ENCODE measurements around the gene CHIA.
"Not testable (repeated sequence)": the region's sequence is repeated elsewhere in the genome, so short reads cannot be mapped to it uniquely, and the experiment has no call there.

CHIA gene

GRCh38 chr1:111286912-111287311 is 3.7 kb upstream of the CHIA start:
- no peak for DNase-seq

- no peak for DNase-seq
Observed at GRCh38 chr1:111289371-111289770, 1.3 kb upstream of the CHIA start.

GRCh38 chr1:111290104-111290503 is 547 bp upstream of the CHIA start:
- no peak for DNase-seq

GRCh38 chr1:111294390-111294789 is 3.7 kb downstream of the CHIA start:
- no peak for DNase-seq

GRCh38 chr1:111302374-111302773 is 11.7 kb downstream of the CHIA start:
- no peak for DNase-seq

- DNase-seq = no peak
Observed at GRCh38 chr1:111309690-111310089, 19.0 kb downstream of the CHIA start.

GRCh38 chr1:111318523-111318922 is 27.9 kb downstream of the CHIA start:
- no peak for DNase-seq

- no peak for DNase-seq
Observed at GRCh38 chr1:111320066-111320879, 29.6 kb downstream of the CHIA start.

- no peak for DNase-seq
Observed at GRCh38 chr1:111323231-111323630, 32.6 kb downstream of the CHIA start.

- no peak for DNase-seq
Observed at GRCh38 chr1:111332190-111332589, 41.5 kb downstream of the CHIA start.

GRCh38 chr1:111334169-111334568 is 43.5 kb downstream of the CHIA start:
- peak; percentile 60 to 74 (median 68) for DNase-seq

GRCh38 chr1:111335214-111335877 is 44.7 kb downstream of the CHIA start:
- not testable (repeated sequence) for DNase-seq

- not testable (repeated sequence) for DNase-seq
Observed at GRCh38 chr1:111338849-111339248, 48.2 kb downstream of the CHIA start.

GRCh38 chr1:111346089-111346885 is 55.6 kb downstream of the CHIA start:
- DNase-seq = peak; percentile 74 to 83 (median 83)

- no peak for DNase-seq
Observed at GRCh38 chr1:111347026-111347425, 56.4 kb downstream of the CHIA start.

- no peak for DNase-seq
Observed at GRCh38 chr1:111351700-111352099, 61.0 kb downstream of the CHIA start.

GRCh38 chr1:111354584-111354983 is 63.9 kb downstream of the CHIA start:
- no peak for DNase-seq

- no peak for DNase-seq
Observed at GRCh38 chr1:111358964-111359363, 68.3 kb downstream of the CHIA start.

GRCh38 chr1:111359376-111359775 is 68.7 kb downstream of the CHIA start:
- no peak for DNase-seq

- DNase-seq = not testable (repeated sequence)
Observed at GRCh38 chr1:111360257-111360656, 69.6 kb downstream of the CHIA start.

GRCh38 chr1:111361761-111362160 is 71.1 kb downstream of the CHIA start:
- DNase-seq = no peak

- no peak for DNase-seq
Observed at GRCh38 chr1:111364690-111365089, 74.0 kb downstream of the CHIA start.

- DNase-seq = peak in 1 of 3 donors; percentile 1
Observed at GRCh38 chr1:111366256-111366655, 75.6 kb downstream of the CHIA start.

- no peak for DNase-seq
Observed at GRCh38 chr1:111369177-111369576, 78.5 kb downstream of the CHIA start.

Measured in suppressor macrophage treated with lipopolysaccharide for 1 hour (primary cell).